SK-N-SH treated with all-trans-retinoic acid at 6 μM for 48 hours (cell line): ENCODE measurements around the gene UCK1.

Source experiments
- ARNTL ChIP-seq: fragments of 450-650 bp; formaldehyde crosslinking; IDR thresholded peaks from 2 replicates; pipeline ENCODE4 v1.5.0; 2020; ENCODE audit warnings: low read depth, mild to moderate bottlenecking, moderate library complexity, borderline replicate concordance
- BACH2 ChIP-seq: fragments of 250-450 bp; sonication (Bioruptor Pico); IDR thresholded peaks from 2 replicates; pipeline ENCODE4 v1.9.0; 2021; ENCODE audit warnings: mild to moderate bottlenecking, borderline replicate concordance
- CSDC2 ChIP-seq: fragments of 250-450 bp; sonication (Bioruptor Pico); IDR thresholded peaks from 2 replicates; pipeline ENCODE4 v1.5.0; 2020; ENCODE audit warnings: mild to moderate bottlenecking, moderate library complexity
- ESRRG ChIP-seq: fragments of 250-450 bp; sonication (Bioruptor Pico); IDR thresholded peaks from 2 replicates; pipeline ENCODE4 v1.6.1; 2021; ENCODE audit warnings: mild to moderate bottlenecking
- ISL1 ChIP-seq: fragments of 250-450 bp; sonication (Bioruptor Pico); IDR thresholded peaks from 2 replicates; pipeline ENCODE4 v2.1.2; 2022; ENCODE audit warnings: mild to moderate bottlenecking, moderate library complexity
- OSR1 ChIP-seq: fragments of 250-450 bp; sonication (Bioruptor Pico); IDR thresholded peaks from 2 replicates; pipeline ENCODE4 v1.8.0; 2022; ENCODE audit warnings: moderate library complexity, mild to moderate bottlenecking, inconsistent platforms
- PATZ1 ChIP-seq: fragments of 250-450 bp; sonication (Bioruptor Pico); IDR thresholded peaks from 2 replicates; pipeline ENCODE4 v1.8.0; 2020; ENCODE audit warnings: mild to moderate bottlenecking, moderate library complexity, borderline replicate concordance
- PPARA ChIP-seq: fragments of 250-450 bp; sonication (Bioruptor Pico); IDR thresholded peaks from 2 replicates; pipeline ENCODE4 v1.5.0; 2020; ENCODE audit warnings: mild to moderate bottlenecking, borderline replicate concordance
- RARB ChIP-seq: fragments of 250-450 bp; sonication (Bioruptor Pico); IDR thresholded peaks from 2 replicates; pipeline ENCODE4 v1.8.0; 2021; ENCODE audit warnings: mild to moderate bottlenecking, moderate library complexity
- SNAI2 ChIP-seq: fragments of 250-450 bp; sonication (Bioruptor Pico); IDR thresholded peaks from 2 replicates; pipeline ENCODE4 v1.5.0; 2020; ENCODE audit warnings: mild to moderate bottlenecking, moderate library complexity
- ZFP3 ChIP-seq: fragments of 250-450 bp; sonication (Bioruptor Pico); IDR thresholded peaks from 2 replicates; pipeline ENCODE4 v1.5.0; 2020; ENCODE audit warnings: mild to moderate bottlenecking, moderate library complexity
- ZNF565 ChIP-seq: fragments of 450-650 bp; formaldehyde crosslinking; conservative IDR thresholded peaks from 2 replicates; pipeline ENCODE4 v1.5.0; 2020; ENCODE audit warnings: low read depth, mild to moderate bottlenecking, moderate library complexity
- ZNF70 ChIP-seq: fragments of 450-650 bp; formaldehyde crosslinking; IDR thresholded peaks from 2 replicates; pipeline ENCODE4 v1.5.0; 2020; ENCODE audit warnings: mild to moderate bottlenecking, moderate library complexity

- no peak for TF ChIP-seq PPARA (CRISPR knock-in tag)
- TF ChIP-seq OSR1 (CRISPR knock-in tag), result no peak
- no peak for TF ChIP-seq ESRRG (CRISPR knock-in tag)
- no peak for TF ChIP-seq PATZ1 (CRISPR knock-in tag)
- TF ChIP-seq ARNTL, result no peak
- no peak for TF ChIP-seq CSDC2 (CRISPR knock-in tag)
- TF ChIP-seq ISL1 (CRISPR knock-in tag), result no peak
- no peak for TF ChIP-seq ZFP3
- TF ChIP-seq BACH2, result no peak
- no peak for TF ChIP-seq ZNF70 (CRISPR knock-in tag)
- no peak for TF ChIP-seq SNAI2
- TF ChIP-seq RARB (CRISPR knock-in tag), result no peak
- TF ChIP-seq ZNF565, result no peak
These were observed 26.1 kb downstream of the UCK1 start for GRCh38 chr9:131505012-131505411.
